Limb (tissue), 2 donors: ENCODE data around the gene NPSR1.

ENCODE experiments used
- DNase-seq, 2 donors: peaks; one replicate each; pipeline ENCODE4 v3.0.0-alpha.2; 2016; ENCODE audit errors: extremely low spot score in 2 of 2

Gene NPSR1

GRCh38 chr7:34720289-34720688, 62.3 kb downstream of the NPSR1 start:
- DNase-seq: no peak

- no peak for DNase-seq
Observed at GRCh38 chr7:34723338-34723737, 65.3 kb downstream of the NPSR1 start.

GRCh38 chr7:34723866-34724490, 66.0 kb downstream of the NPSR1 start:
- no peak for DNase-seq

- no peak for DNase-seq
Observed at GRCh38 chr7:34726221-34726620, 68.2 kb downstream of the NPSR1 start.

GRCh38 chr7:34727464-34727995, 69.5 kb downstream of the NPSR1 start:
- no peak for DNase-seq

GRCh38 chr7:34728156-34728555, 70.1 kb downstream of the NPSR1 start:
- no peak for DNase-seq

GRCh38 chr7:34734771-34735170, 76.8 kb downstream of the NPSR1 start:
- DNase-seq: no peak

GRCh38 chr7:34735526-34735925, 77.5 kb downstream of the NPSR1 start:
- DNase-seq: no peak

- DNase-seq: no peak
Observed at GRCh38 chr7:34739651-34740300, 81.8 kb downstream of the NPSR1 start.

GRCh38 chr7:34740840-34741239, 82.8 kb downstream of the NPSR1 start:
- DNase-seq: no peak

- no peak for DNase-seq
Observed at GRCh38 chr7:34747176-34747781, 89.3 kb downstream of the NPSR1 start.

- no peak for DNase-seq
Observed at GRCh38 chr7:34747867-34748727, 90.1 kb downstream of the NPSR1 start.

GRCh38 chr7:34748728-34749089, 90.7 kb downstream of the NPSR1 start:
- DNase-seq: no peak

GRCh38 chr7:34749446-34749845, 91.4 kb downstream of the NPSR1 start:
- DNase-seq: no peak

GRCh38 chr7:34750209-34750608, 92.2 kb downstream of the NPSR1 start:
- no peak for DNase-seq

- no peak for DNase-seq
Observed at GRCh38 chr7:34750636-34751035, 92.6 kb downstream of the NPSR1 start.

- DNase-seq: no peak
Observed at GRCh38 chr7:34751725-34752643, 94.0 kb downstream of the NPSR1 start.

- DNase-seq: no peak
Observed at GRCh38 chr7:34752929-34753328, 94.9 kb downstream of the NPSR1 start.

GRCh38 chr7:34755008-34755407, 97.0 kb downstream of the NPSR1 start:
- no peak for DNase-seq

- DNase-seq: no peak
Observed at GRCh38 chr7:34756025-34756437, 98.0 kb downstream of the NPSR1 start.

- DNase-seq: no peak
Observed at GRCh38 chr7:34756691-34757090, 98.7 kb downstream of the NPSR1 start.
